NCI-H1092 treated with DMSO at 0.1 percent for 48 hours (cell line): Measurements from ENCODE around the gene FMO2.
"Not testable (repeated sequence)": the region's sequence is repeated elsewhere in the genome, so short reads cannot be mapped to it uniquely, and the experiment has no call there.

ENCODE experiments used
- DNase-seq: peaks from one replicate; lab custom pipeline; 2025; lab: John Stamatoyannopoulos, UW

The FMO2 gene

DNA sequence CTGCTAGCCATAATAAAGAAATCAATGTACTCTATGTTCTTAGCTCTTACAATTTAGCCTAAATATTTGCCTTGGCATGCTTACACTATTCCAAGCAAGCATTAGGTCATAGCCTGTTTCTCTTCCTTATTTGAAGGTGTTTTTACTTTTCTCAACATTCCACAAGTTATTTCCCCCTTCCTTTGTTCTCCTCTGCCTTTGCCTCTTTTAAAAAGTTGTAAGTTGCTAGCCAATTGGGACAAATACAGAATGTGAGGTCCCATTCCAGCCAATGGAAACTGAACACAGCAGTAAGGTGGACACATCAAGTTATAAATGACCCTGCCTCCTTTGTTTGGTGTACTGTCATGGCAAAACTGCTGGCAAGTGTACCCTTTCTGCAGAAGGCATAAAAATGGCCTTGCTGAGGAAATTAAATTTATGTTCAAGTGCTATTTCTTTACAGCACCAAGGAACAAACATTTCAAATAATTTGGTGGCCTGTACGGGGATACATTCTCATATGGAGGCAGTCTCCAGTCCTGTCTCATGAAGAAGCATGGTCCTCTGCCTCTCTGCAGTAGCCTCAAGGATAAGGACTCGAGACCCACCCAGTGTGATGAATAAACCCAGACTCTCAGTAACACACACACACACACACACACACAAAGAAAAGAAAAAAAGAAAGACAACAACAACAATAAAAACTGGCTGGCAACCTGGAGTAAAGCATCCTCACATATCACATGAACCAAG lies 34.4 kb downstream of the FMO2 start:
- DNase-seq, result no peak

DNA sequence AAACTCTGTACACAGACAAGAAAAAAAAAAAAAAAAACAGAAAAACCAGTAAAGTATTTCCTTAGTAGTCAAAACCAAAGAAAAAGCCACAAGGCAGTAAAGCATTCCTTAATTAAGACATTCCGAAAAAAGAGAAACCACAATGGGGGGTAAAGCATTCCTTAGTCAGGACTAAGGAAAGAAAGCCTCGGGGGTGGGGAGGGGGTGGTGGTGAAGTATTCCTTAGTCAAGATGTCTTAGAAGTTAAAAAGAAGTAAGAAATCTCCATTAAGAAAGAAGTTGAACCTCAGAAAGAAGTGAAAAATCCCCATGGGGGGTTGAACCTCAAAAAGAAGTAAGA lies 35.0 kb downstream of the FMO2 start:
- DNase-seq, result no peak

DNA sequence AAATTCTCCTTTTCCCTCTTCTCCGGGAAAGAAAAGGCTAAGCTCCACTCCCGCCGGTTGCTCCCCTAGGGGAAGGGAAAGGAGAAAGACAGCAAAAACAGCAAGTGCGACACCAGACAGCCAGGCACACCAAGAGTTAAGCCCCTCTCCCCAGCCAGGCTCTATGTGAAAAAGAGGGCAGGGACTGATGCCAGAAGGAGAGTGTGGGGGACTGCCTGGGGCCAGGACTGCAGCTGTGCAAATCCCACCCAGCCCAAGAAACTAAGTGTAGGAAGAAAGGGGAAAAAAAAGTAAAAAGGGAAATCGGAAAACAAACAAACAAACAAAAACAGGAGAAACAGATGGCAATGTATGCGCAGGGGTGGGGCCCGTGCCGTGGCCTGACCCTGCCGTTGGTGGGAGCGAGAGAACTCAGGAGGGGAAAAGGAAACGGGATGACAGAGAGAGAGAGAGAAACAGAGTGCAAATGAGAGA lies 35.5 kb downstream of the FMO2 start:
- DNase-seq, result no peak

DNA sequence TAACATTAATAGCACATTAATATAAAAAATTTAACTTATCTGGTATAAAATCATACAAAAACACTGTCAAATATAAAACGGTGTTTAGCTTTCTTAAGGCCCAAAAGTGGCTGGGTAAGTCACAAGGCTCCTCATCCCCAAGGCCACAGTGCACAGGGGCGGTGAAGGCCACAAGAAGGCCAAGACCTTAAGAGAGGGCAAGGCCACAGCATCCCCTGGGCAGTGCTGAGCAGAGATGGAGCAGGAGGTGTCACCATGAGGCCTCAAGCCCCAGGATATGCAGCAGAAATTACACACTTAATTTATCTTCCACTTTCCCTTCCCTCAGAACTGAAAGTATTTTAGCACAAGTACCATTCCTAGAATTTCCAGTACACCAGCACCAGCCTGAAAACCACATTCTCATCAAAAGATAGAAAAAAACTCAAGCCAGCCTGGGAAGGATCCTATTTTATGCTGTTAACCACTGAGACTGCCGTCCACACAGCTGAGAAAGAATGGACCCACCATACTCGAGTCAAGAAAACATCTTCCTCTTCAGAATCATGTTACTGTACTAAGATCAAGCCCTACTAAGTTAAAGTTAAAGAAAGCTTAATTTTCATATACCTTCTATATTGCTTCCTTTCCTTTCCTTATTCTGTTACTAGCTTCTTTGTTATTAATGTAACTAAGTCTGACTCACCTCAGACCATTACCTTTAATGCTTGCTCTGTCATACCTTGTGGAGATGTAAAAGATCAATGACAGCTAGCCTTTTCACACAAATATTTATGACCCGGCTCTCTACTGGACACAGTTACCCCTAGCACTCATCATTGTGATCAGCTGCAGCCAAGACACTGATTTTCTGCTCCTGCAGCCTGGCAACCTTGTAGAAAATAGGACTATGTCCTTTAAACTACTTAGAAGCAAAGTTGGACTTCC lies 36.8 kb downstream of the FMO2 start:
- DNase-seq, result no peak

DNA sequence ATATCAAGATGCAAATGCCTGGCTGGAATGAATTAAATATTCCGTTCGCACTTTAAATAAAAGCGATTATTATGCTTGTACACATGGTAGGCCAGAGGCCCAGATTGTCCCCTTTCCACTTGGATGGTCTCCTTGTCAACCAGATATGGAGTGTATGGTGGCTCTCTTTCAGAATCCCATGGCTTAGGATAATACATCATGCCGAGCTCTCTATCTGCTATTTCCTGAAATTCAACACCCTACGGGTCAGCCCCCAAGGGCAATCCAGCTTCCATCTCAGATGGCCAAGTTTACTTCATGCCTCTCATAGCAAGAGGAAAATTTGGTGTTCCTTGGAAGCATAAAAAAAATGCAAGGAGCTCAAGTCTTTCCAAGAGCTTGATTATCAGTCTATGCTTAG lies 37.8 kb downstream of the FMO2 start:
- no peak for DNase-seq

DNA sequence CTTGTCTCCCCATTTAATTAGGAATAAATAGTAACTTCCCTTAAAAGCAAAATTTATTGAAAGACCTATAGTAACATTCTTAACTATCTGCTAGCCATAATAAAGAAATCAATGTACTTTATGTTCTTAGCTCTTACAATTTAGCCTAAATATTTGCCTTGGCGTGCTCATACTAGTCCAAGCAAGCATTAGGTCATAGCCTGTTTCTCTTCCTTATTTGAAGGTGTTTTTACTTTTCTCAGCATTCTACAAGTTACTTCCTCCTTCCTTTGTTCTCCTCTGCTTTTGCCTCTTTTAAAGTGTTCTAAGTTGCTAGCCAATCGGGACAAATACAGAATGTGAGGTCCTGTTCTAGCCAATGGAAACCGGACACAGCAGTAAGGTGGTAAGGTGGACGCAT lies 39.2 kb downstream of the FMO2 start:
- not testable (repeated sequence) for DNase-seq

DNA sequence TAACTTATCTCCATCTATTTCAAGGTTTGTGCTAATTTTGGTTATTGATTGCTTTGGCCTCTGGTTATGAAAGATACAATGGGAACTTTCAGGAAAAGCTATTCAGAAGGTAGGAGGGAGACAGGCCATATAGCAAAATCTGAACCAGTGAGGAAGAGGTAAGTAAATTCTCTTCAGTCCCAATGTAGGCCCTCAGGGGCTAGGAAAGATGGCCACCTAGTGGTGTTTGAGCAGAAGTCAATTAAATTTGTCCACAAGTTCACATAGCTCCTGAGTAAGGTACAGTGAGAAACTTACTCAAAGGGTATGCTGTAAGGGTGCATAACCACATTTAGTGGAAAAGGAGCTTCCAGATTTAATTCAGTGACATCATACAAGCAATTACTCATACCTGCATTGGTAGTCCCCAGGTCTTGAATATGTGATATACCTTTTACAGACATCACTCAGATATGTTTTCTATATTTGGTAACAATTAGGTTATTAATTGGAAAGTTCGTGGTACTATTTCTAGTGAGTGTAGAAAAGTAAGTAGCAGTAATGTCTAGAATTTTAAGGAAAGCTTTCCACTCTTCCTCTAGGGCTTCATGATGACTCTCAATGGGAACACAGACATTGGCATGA lies 41.8 kb downstream of the FMO2 start:
- peak; percentile 69 for DNase-seq

DNA sequence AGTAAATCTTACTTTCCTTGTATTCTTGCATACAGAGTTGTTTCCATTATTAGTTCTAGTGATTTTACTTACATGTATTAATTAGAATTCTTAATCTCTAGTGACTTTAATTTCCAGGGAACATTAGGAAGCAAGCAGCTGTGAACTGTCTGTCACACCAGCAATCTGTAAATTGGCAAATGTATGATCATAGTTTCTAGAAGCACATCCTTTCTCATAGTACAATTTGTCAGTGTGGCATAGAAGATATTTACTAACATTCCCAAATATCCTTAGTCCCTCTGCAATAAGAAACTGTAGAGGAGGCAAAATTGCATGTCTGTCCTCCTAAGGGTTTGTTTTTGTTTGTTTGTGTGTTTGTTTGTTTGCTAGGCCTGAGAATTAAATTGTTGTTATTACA lies 46.2 kb downstream of the FMO2 start:
- DNase-seq, result no peak

DNA sequence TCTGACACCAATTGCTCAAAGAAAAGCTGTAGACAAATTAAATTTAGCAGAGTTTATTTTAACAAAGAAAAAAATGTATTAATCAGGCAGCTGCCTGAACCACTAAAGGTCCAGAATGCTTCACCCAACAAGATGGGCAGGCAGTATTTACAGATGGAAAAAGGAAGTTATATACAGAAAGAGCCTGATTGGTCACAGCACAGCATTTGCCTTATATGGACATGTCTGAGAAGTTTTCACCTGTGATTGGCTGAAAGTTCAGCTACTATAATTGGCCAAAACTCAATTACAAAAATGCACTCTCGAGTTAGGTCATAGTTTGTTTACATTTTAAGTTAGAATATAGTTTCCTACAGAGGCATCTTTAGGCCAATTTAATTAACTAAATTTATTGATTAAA lies 48.1 kb downstream of the FMO2 start:
- no peak for DNase-seq

DNA sequence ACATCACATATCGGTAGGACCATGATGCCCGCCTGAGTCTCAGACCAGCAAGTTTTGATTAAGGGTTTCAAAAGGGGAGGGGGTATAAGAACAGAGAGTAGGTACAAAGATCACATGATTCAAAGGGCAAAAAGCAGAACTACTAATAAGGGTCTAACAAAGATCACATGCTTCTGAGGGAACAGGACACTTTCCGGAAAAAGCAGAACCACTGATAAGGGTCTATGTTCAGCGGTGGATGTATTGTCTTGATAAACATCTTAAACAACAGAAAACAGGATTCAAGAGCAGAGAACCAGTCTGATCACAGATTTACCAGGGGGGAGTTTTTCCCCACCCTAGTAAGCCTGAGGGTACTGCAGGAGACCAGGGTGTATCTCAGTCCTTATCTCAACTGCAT lies 51.1 kb downstream of the FMO2 start:
- DNase-seq, result not testable (repeated sequence)

DNA sequence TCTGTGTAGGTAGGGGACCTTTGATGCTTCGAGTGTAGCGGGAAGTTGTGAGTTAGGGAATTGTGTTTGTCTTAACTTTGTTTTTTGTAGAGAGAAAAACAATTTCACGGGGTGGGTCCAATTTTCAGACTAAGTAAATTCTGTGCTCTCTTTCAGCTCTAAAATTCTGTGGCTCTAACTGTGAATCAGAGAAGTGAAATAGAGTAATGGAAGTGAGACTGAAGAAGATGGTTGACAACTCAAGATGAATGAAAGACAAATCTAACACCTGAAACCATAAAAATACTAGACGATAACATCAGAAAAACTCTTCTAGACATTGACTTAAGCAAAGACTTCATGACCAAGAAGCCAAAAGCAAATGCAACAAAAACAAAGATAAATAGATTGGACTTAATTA lies 58.8 kb downstream of the FMO2 start:
- no peak for DNase-seq

DNA sequence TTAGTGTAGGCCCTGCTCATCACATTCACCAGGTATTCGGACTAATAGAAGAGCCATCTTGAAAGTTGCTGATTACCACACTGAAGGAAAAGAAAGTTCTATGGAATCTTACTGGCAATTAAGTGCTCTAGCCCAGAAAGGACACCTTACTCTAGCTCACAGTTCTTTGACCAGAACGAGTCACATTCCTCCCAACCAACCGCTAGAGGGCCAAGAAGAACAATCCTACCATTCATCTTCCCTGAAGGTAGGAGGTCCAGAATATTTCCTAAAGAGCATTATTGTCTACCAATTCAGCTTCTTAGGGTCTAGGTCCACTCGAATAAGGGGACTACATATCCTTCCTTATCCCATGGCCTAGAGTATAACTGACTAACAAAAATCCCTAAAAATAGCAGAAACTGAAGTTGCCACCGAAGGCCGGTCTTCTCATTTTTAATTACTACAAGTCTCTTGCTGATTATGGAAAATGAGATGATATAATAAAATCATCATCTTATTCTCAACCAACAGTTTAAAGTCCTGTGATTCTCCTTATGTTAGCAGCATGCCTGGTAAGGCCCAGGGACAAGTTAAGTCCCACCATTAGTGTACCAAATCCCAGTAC lies 60.5 kb downstream of the FMO2 start:
- peak; percentile 19 for DNase-seq

DNA sequence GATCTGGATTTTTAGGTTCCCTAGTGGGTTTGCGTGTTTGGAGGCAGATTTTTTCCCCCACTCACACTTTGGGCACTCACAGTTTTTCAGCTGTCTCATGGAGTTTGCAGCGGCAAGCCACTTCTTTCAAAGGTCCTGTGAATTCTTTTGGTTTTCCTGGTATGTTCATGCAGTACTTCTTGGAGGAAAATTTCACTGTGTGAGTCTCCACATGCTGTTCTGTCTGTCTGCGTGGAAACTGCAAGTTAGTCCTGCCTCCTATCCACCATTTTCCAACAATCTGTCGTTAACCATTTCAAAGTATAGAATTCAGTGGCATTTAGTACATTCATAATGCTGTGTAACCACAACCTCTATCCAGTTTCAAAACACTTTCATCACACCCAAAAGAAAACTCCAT lies 62.4 kb downstream of the FMO2 start:
- no peak for DNase-seq

DNA sequence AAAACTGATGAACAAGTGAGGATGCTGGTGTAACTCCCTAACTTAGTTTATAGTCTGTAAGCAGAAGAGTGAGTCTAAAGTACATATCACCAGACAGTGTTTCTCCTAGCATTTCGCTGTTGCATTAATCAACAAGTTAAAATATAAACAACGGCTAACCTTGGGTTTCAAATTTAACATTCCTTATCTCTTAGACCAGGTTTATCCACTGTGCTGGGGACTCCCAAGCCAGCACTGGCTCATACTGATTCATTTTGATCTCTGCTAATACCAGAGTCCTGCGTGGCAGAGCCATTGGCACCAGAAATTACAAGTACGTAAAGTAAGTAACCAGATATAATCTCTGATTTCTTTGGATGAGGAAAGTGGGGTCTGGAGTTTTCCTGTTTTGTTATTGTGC lies 63.2 kb downstream of the FMO2 start, which contains the start of gene FMO1:
FMO1 (plus strand) TSS at position 193 of the 400 bp plus-strand sequence. CDS start 9,594 bp downstream, outside the sequence.
- no peak for DNase-seq

DNA sequence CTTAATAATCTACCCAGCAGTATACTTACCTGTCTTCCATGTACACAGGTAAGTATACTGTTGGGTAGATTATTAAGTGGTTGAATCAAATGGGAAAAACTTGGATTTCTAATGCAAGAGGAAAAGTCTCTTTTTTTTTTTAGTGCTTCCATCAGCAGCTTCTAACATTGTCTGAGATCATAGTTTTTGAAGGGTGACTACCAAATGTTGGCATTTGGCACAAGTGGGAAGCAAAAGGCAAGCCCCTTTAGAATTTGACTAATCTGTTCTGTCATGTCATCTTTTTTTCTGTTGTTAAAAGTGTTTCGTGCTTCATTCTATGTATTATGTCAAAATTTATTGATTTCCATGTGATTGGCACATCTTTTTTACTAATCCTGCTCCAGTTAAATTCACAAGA lies 63.7 kb downstream of the FMO2 start:
- no peak for DNase-seq

DNA sequence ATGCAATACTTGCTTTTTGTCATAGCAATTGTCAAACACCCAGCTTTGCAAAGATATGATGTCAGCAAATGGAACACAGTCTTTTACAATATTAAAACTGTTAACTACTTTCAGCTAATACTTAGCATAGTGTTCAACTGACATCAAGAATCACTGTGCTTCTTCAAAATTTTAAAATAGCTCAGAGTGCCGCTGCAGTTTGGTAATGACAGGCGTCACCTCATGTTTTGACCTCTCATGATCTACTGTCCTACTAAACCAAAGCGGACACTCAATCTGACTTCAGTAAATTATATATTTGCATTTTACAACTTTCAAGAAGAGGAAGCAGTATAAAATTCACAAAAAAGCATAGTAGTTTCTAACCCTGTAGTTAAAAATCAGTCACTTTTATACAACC lies 65.2 kb downstream of the FMO2 start:
- no peak for DNase-seq

DNA sequence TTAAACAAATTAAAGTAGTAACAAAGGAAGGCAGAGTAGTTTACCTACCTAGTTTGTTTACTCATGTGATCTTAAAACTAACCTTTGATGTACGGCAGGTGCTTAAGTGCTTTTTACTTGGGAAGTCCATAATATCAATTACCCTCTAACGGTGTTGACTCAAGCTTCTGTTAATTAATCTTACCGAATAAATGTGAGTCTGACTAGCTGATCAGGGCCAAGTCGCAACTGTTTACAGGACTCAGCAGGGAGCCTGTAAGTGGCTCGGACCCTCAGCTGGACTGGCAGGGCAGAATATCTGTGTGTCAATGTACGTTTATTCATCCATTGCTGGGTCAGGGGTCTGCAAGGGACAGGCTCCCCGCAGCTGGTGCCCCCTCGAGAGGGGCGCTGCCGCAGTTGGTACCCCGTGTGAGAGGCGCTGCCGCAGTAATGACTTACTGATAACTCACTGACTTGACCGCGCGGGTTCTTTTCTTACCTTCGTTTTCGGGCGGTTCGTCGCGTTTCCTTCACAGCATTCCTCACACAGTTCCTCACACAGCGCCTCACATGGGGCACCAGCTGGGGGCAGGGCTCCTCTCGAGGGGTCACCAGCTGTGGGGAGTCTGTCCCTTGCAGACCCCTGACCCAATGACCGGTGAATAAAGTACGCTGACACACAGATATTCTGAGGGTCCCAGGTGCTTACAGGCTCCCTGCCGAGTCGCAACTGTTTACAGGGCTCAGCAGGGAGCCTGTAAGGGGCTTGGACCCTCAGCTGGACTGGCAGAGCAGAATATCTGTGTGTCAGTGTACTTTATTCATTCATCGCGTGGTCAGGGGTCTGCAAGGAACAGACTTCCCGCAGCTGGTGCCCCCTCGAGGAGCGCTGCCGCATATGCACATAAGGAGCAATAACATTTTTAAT lies 66.2 kb downstream of the FMO2 start:
- DNase-seq, result peak; percentile 69

DNA sequence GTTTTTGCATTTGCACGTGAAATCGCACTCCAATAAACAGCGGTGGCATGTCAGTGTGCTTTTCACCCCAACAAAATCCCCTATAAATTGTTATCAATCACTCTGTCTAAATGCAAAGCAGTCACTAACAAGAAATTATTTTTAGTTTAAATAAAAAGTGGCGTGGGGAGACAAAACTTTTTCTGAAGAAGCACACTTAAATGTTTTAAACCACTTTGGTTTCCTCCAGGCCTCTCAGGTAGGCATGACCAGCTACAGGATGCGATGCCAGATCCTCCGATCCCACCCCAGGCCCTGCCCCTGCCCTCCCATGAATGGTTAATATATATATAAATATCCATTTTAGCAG lies 66.8 kb downstream of the FMO2 start:
- no peak for DNase-seq

DNA sequence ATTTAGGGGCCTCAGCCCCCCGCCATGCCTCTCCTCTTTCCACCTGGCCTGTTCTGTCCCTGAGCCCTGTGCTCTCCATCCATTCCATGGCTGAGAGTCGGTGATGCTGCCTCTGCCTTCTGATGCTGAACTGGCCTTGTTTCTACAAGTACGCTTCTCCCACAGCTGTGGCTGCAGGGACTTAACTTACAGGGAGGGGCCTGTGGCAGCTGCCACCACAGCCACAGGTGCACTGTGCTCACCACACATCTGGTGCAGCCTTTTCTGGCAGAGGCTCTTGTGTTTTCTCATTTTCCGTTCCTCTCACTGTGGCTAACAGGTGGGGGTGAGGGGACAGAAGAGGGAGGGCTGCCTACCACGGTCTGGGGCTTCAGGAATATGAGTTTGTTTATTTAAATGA lies 67.4 kb downstream of the FMO2 start:
- DNase-seq, result no peak

DNA sequence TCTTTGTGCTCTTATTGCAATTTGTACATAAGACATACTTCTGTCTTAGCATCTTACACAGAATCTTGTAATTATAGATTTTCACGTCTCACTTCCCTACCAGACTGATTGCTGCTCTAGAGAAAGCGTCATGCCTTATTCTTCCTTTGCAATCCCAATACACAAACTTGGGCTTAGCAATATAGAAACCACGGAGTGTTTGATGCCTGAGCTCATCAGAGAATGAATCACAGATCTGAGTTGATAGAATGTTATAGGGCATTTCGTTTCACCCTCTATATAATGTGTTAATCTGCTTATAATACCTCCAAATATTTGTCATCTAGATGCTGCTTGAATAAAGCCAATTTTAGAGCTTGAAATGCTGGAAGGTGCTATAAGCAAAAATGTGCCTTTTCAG lies 69.8 kb downstream of the FMO2 start:
- DNase-seq, result no peak

DNA sequence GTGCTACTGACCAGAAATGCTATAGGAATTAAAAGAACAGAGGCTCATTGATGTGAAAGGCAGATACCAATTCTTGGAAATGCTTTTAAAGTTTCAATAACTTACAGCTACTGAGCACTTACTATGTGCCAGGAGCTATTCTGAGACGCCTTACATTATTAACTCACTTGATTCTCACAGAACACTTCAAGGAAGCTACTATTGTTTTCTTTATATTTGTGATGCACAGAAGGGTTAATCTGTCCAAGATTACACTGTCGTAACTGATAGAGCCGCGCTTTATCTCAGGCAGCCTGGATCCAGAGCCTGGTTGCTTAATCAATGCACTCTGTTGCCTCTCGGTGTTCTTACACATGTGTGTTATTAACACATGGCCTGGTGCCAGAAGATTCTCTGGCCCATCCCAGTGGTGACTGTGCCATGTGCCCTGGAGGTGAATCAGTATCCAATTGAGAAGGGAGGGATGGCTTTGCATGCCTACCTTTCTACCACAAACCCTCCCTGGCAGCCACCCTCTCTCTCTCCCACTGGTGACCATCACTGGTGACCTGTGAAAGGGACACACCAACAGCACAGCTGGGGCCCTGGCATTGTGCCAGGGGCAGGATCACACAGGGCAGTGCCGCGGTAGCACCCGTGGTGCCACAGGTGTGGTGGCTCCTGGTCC lies 72.0 kb downstream of the FMO2 start:
- no peak for DNase-seq
